Measurements from ENCODE around the gene RBM6. TPM values are rescaled to one million over a fixed set of nuclear protein-coding genes. Genes with fewer than 3 reads are reported as not detected.

The RBM6 gene
- total and polyA plus RNA-seq, 2 of the 4 experiments (the other 2 are of a cell fraction): 38.5 to 64.6 TPM

- TF ChIP-seq USF2 (IDR thresholded peaks at IDR 0.05; ENCODE audit: low read depth, low read length): no peak
- TF ChIP-seq ELK1 (IDR thresholded peaks at IDR 0.05; ENCODE audit: borderline replicate concordance, low read depth, low read length): no peak
- TF ChIP-seq RAD21 (IDR thresholded peaks at IDR 0.05; ENCODE audit: low read length): no peak
- no peak for TF ChIP-seq CEBPB (IDR thresholded peaks at IDR 0.05; ENCODE audit: low read depth, low read length)
- no peak for TF ChIP-seq CHD1 (IDR thresholded peaks at IDR 0.05; ENCODE audit: low read depth, low read length)
Observed at GRCh38 chr3:50089609-50089945, 149.6 kb downstream of the RBM6 start (continued).

GRCh38 chr3:50090984-50091383 lies 151.0 kb downstream of the RBM6 start:
- dilution Hi-C loops (cut with HindIII; ENCODE audit: low sequenced_read_pairs, unreplicated experiment) (no loop called here), intact Hi-C loops (cut with micrococcal nuclease) (loop anchor here (5.0 to 10.0 kb wide), 2 partner anchors 289 to 386 kb away; partner anchors contain the start of gene INKA1), in situ Hi-C loops (cut with MboI; ENCODE audit: low sequenced_read_pairs) (no loop called here)
- Histone ChIP-seq H3K4me2 (ENCODE audit: low read depth, low read length) (peak overlapping the region; percentile 85), H2BK15ac (ENCODE audit: low read depth, low read length) (no peak overlapping the region), H3K9me3 (ENCODE audit: control insufficient read depth, insufficient read depth, low read length) (no peaks in the 10 kb centered on the region), H4K20me1 (ENCODE audit: insufficient read depth, low read length) (peaks cover 40% of the 10 kb centered on the region), H3K9me1 (ENCODE audit: insufficient read depth, low read length) (peaks cover 13% of the 10 kb centered on the region), H3K18ac (ENCODE audit: low read depth, low read length) (no peak overlapping the region), H3K4ac (ENCODE audit: low read depth, low read length) (no peak overlapping the region), H3K23ac (ENCODE audit: low read depth, low read length) (peak overlapping the region; percentile 95), H3K27ac (ENCODE audit: insufficient read depth, low read length) (no peak overlapping the region), H4K8ac (ENCODE audit: low read depth in 2 of 2, low read length in 2 of 2) (no peak overlapping the region), H3K4me3 (ENCODE audit: insufficient read depth, low read depth, low read length) (no peak overlapping the region), H4K91ac (ENCODE audit: insufficient read depth, low read depth, low read length) (no peak overlapping the region), H4K5ac (ENCODE audit: low read depth, low read length) (no peak overlapping the region), H3K27me3 (ENCODE audit: control insufficient read depth, insufficient read depth, low read length) (no peaks in the 10 kb centered on the region), H3K9ac (ENCODE audit: low read depth, low read length) (no peak overlapping the region; the same call in 1 of the 2 replicates), H3K56ac (ENCODE audit: extremely low read depth, insufficient read depth, low read length) (no peak overlapping the region), H2AFZ (replicated peaks; ENCODE audit: low read length, poor library complexity) (no peak overlapping the region), H3K79me1 (ENCODE audit: low read depth in 1 of 2, low read length in 2 of 2) (peaks cover 16 to 51% of the 10 kb centered on the region in 2 experiments; a peak in 3 of 4 replicates), H2BK20ac (ENCODE audit: low read depth, low read length) (no peak overlapping the region), H3K36me3 (ENCODE audit: control insufficient read depth, insufficient read depth, low read length) (peaks cover 41% of the 10 kb centered on the region), H2AK9ac (replicated peaks; ENCODE audit: low read depth, low read length, poor library complexity) (no peak overlapping the region), H3K4me1 (ENCODE audit: control insufficient read depth, insufficient read depth, low read length) (peaks cover 9% of the 10 kb centered on the region), H2BK5ac (ENCODE audit: low read depth, low read length, poor library complexity, severe bottlenecking) (peak overlapping the region; percentile 41), H2BK120ac (ENCODE audit: low read depth, low read length) (no peak overlapping the region), H3K14ac (replicated peaks; ENCODE audit: low read depth, low read length) (peak overlapping the region; percentile 43), H2AK5ac (ENCODE audit: low read depth, low read length) (no peak overlapping the region)
- ChIA-PET POLR2A (ENCODE audit: unreplicated experiment) (interaction anchor here (0.6 kb wide), 1 partner anchor 150 kb away, joined by 4 read pairs; no protein-coding TSS in a partner anchor), CTCF (no interaction called here)
- no peak for DNase-seq
- ATAC-seq (ENCODE audit: low read depth): no peak
- TF ChIP-seq MAFK (IDR thresholded peaks at IDR 0.05; ENCODE audit: low read depth, low read length) (peak; percentile 99), MAZ (IDR thresholded peaks at IDR 0.05; ENCODE audit: borderline replicate concordance, low read depth, low read length) (no peak)
- no TSS peak for BruUV-seq (replicated peaks)
